Stimulated activated naive CD8-positive, alpha-beta T cell treated with anti-CD3 and anti-CD28 coated beads, Interleukin-15, Interleukin-2, amounts not matched to agents 100 ng/mL and 50 ng/mL, for 24 hours (primary cell): ENCODE measurements around the gene STK17A.
"Not testable (repeated sequence)": the region's sequence is repeated elsewhere in the genome, so short reads cannot be mapped to it uniquely, and the experiment has no call there.

Experiments
- H3K27ac Mint-ChIP-seq: one replicate; pipeline ENCODE4 v1.8.0; 2021; ENCODE audit warnings: mild to moderate bottlenecking, mixed read lengths
- H3K27me3 Mint-ChIP-seq: one replicate; pipeline ENCODE4 v1.8.0; 2021; ENCODE audit warnings: mixed read lengths
- H3K36me3 Mint-ChIP-seq: one replicate; pipeline ENCODE4 v1.8.0; 2021; ENCODE audit warnings: low read depth, mixed read lengths
- H3K4me1 Mint-ChIP-seq: one replicate; pipeline ENCODE4 v1.8.0; 2021; ENCODE audit warnings: low read depth, mixed read lengths
- H3K4me3 Mint-ChIP-seq: one replicate; pipeline ENCODE4 v1.8.0; 2021; ENCODE audit warnings: mild to moderate bottlenecking, mixed read lengths
- H3K9me3 Mint-ChIP-seq: one replicate; pipeline ENCODE4 v1.8.0; 2021; ENCODE audit warnings: mixed read lengths

The STK17A gene

DNA sequence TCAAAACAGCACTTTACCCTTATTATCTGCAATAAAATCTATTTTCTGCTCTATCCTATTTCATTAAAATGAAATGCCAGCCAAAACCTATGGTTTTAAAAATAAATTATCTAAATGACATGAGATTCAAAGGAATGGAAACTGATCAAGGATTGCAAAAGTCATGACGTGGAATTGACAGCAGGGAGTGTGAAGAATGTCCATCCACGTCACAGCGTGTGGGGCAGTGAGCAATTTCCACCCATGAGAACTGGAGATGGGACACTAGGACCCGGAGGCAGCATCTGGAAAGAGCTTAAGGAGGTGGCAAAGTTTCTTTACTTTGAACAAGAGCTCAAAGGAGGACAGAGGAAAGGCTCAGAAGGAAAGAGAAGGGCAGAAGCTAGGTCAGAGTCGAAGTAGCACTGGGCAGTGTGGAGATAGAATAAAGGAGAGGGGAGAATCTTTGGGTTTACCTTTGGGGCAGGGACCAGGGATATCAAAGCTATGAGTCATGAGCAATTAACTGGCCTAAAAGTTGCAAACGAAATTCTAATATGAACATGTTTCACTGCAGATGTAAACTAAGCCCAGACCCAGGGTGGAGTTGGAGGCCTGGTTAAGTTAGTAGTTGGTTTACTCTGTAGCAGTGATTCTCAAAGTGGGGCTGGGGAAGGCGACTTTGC lies 24.9 kb upstream of the STK17A start:
- Mint-ChIP-seq H3K9me3 (no peaks in the 10 kb centered on the region), H3K36me3 (no peaks in the 10 kb centered on the region), H3K27me3 (peaks cover 8% of the 10 kb centered on the region), H3K4me1 (peaks cover 15% of the 10 kb centered on the region), H3K4me3 (no peak overlapping the region), H3K27ac (no peak overlapping the region)

DNA sequence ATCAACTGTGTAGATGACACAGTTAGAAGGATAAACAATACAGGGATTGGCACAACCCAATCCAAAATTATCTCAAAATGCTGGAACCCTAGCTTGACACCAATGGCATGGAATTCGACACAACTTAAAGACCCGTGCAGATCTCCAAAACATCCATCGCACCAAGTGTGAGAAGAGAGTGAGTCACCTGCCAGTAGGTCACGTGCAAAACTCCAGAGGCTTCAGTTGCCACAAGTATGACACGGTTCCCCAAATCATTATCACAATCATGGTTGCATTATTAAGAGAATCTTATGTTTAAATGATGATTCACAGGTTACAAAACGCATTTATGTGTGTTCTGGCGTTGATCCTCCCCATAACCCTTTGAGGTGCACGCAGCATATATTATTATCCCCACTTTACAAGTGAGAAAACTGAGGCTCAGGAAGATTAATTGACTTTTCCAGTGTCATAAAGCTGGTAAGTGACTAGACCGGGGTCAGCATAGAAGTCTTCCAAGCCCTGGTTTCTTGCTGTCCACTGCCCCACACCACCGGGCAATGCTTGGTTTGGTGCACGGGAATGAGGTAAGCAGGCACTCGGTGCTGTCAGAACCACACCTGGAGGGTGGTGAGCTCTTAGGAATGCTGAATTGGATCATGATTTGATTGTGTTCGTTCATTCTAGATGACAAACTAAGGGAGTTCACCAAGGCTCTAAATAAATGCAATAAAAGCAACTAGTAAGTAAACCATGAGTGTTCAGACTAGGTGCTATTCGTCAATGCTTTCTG lies 23.6 kb upstream of the STK17A start:
- peaks cover 11% of the 10 kb centered on the region for H3K27me3 Mint-ChIP-seq
- peaks cover 7% of the 10 kb centered on the region for H3K4me1 Mint-ChIP-seq
- no peak overlapping the region for H3K4me3 Mint-ChIP-seq

DNA sequence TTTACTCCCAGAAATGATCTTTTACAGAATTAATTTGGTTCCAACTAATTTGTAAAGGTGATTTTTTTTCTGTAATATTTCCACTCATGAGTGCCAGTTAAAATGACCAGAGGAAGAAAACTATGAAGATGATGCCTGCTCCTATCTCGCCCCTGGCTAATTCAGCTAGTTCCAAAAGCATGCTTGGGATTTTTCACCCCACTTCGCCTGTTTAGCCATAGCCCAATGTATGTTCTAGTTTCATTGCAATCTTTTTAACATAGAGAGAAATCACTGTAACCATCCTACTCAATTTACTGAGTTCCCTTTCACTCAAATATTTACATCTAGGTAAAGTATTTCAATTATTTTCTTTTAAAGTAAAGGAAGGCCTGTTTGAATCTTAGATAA lies 23.0 kb upstream of the STK17A start:
- Mint-ChIP-seq H3K36me3 (no peaks in the 10 kb centered on the region), H3K27ac (no peak overlapping the region), H3K4me1 (peaks cover under 1% of the 10 kb centered on the region), H3K27me3 (peaks cover 12% of the 10 kb centered on the region), H3K9me3 (no peaks in the 10 kb centered on the region), H3K4me3 (no peak overlapping the region)

More for the DNA sequence above, 23.6 kb upstream of the STK17A start:
- H3K36me3 Mint-ChIP-seq, result no peaks in the 10 kb centered on the region
- H3K9me3 Mint-ChIP-seq, result no peaks in the 10 kb centered on the region
- H3K27ac Mint-ChIP-seq, result no peak overlapping the region

- Mint-ChIP-seq H3K36me3 (no peaks in the 10 kb centered on the region), H3K4me1 (no peaks in the 10 kb centered on the region), H3K27ac (no peak overlapping the region), H3K4me3 (no peak overlapping the region), H3K27me3 (peaks cover 15% of the 10 kb centered on the region), H3K9me3 (no peaks in the 10 kb centered on the region)
Measured at GRCh38 chr7:43560742-43561330, 22.1 kb upstream of the STK17A start.

DNA sequence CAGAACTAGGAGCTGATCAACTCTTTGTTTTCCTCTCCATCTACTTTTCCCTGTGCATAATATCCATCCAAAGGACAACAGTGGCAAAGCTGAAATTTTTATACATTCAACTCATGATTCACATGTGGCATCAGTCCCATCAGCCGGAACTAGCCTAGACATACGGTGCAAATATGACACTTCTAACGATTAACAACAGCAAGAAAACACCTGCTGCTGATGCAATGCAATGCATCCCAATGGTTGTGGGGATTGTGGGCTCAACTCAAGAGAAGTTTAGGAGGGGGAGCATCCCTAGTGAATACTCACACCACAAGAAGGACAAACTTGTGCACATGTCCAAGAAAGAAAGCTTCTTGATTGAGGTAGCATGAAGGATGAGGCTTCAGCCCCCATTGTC lies 20.5 kb upstream of the STK17A start:
- H3K4me3 Mint-ChIP-seq, result no peak overlapping the region
- no peaks in the 10 kb centered on the region for H3K9me3 Mint-ChIP-seq
- H3K27ac Mint-ChIP-seq, result no peak overlapping the region
- H3K36me3 Mint-ChIP-seq, result no peaks in the 10 kb centered on the region
- H3K4me1 Mint-ChIP-seq, result no peaks in the 10 kb centered on the region
- H3K27me3 Mint-ChIP-seq, result peaks cover 15% of the 10 kb centered on the region

GRCh38 chr7:43565786-43566185 lies 17.1 kb upstream of the STK17A start:
- H3K36me3 Mint-ChIP-seq, result no peaks in the 10 kb centered on the region
- H3K27ac Mint-ChIP-seq, result no peak overlapping the region
- peaks cover 15% of the 10 kb centered on the region for H3K27me3 Mint-ChIP-seq
- peaks cover 16% of the 10 kb centered on the region for H3K4me1 Mint-ChIP-seq
- H3K4me3 Mint-ChIP-seq, result no peak overlapping the region
- H3K9me3 Mint-ChIP-seq, result no peaks in the 10 kb centered on the region

DNA sequence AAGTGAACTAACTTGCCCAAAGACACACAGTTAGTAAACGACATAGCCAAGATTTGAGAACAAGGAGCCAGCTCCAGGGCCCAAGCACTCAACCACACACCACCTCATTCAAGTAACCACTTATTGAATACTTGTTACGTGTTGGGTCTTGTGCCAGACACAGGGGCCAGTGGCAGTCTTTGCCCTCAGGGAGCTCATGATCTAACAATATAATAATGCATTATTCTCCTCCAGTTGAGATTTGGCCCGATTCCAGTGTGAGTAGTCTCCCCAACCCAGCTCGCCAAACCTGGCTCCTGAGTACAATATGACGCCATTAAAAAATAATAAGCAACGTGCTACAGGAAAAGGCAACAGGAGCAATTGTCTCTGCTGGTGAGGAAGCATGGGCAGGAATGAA lies 14.4 kb upstream of the STK17A start:
- no peaks in the 10 kb centered on the region for H3K9me3 Mint-ChIP-seq
- no peak overlapping the region for H3K4me3 Mint-ChIP-seq
- peaks cover 34% of the 10 kb centered on the region for H3K4me1 Mint-ChIP-seq
- H3K27me3 Mint-ChIP-seq, result peaks cover 4% of the 10 kb centered on the region
- no peaks in the 10 kb centered on the region for H3K36me3 Mint-ChIP-seq
- H3K27ac Mint-ChIP-seq, result no peak overlapping the region

GRCh38 chr7:43569424-43569823 lies 13.5 kb upstream of the STK17A start:
- Mint-ChIP-seq H3K4me1 (peaks cover 34% of the 10 kb centered on the region), H3K27ac (no peak overlapping the region), H3K36me3 (no peaks in the 10 kb centered on the region), H3K27me3 (peaks cover 4% of the 10 kb centered on the region), H3K4me3 (no peak overlapping the region), H3K9me3 (no peaks in the 10 kb centered on the region)

- H3K27me3 Mint-ChIP-seq, result no peaks in the 10 kb centered on the region
- no peak overlapping the region for H3K4me3 Mint-ChIP-seq
- H3K4me1 Mint-ChIP-seq, result peaks cover 34% of the 10 kb centered on the region
- no peaks in the 10 kb centered on the region for H3K36me3 Mint-ChIP-seq
- peak overlapping the region; percentile 72 for H3K27ac Mint-ChIP-seq
- H3K9me3 Mint-ChIP-seq, result no peaks in the 10 kb centered on the region
Measured at GRCh38 chr7:43570688-43571365, 12.1 kb upstream of the STK17A start.

DNA sequence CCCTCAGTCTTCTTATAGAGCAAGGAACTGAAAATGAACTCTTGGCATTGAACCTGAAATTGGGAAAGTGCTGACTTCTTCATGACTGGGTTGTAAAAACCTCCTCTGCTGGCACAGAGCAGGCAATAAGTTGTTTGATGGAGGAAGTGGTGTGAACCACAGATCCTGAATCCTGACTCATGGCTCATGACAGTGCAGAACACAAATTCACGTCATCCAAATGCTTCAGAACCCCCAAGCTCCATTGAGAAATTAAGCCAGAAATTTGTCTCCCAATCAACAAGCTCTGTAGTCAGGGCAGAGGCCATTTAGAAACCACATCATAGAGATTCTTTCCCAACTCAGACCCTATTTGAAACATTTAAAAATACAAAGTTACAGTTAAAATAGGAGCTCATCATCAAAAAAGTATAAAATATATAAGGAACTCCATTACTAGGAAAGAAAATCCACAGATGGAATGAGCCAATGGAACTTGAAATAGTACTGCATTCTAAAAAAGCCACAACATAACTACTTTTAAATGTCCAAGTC lies 10.3 kb upstream of the STK17A start:
- peak overlapping the region; percentile 26 for H3K4me3 Mint-ChIP-seq

GRCh38 chr7:43573832-43574231 lies 9.1 kb upstream of the STK17A start:
- not testable (repeated sequence) for H3K4me3 Mint-ChIP-seq, H3K36me3 Mint-ChIP-seq, H3K9me3 Mint-ChIP-seq, H3K27me3 Mint-ChIP-seq, H3K27ac Mint-ChIP-seq
- H3K4me1 Mint-ChIP-seq, result peaks cover 31% of the 10 kb centered on the region

More for the DNA sequence above, 10.3 kb upstream of the STK17A start:
- no peaks in the 10 kb centered on the region for H3K9me3 Mint-ChIP-seq
- no peaks in the 10 kb centered on the region for H3K27me3 Mint-ChIP-seq
- peaks cover 34% of the 10 kb centered on the region for H3K4me1 Mint-ChIP-seq
- H3K27ac Mint-ChIP-seq, result peak overlapping the region; percentile 21
- H3K36me3 Mint-ChIP-seq, result no peaks in the 10 kb centered on the region

DNA sequence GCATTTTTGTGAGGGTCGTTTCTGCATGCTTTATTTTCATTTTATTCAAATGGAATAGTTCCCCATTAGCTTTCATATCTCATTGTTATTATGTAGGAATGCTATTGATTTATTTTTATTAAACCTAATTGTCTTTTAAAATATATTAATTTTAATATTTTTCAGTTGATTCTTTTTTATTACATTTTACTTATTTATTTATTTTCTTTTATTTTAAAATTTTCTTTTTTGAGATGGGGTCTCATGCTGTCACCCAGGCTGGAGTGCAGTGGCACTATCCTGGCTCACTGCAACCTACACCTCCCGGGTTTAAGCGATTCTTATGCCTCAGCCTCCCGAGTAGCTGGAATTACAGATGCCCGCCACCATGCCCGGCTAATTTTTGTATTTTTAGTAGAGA lies 7.4 kb upstream of the STK17A start:
- Mint-ChIP-seq H3K9me3 (no peaks in the 10 kb centered on the region), H3K4me3 (no peak overlapping the region), H3K4me1 (peaks cover 21% of the 10 kb centered on the region), H3K27me3 (no peaks in the 10 kb centered on the region), H3K36me3 (no peaks in the 10 kb centered on the region), H3K27ac (no peak overlapping the region)

GRCh38 chr7:43576241-43576640 lies 6.7 kb upstream of the STK17A start:
- Mint-ChIP-seq H3K27ac (no peak overlapping the region), H3K4me3 (no peak overlapping the region), H3K4me1 (peaks cover 14% of the 10 kb centered on the region), H3K9me3 (no peaks in the 10 kb centered on the region), H3K36me3 (no peaks in the 10 kb centered on the region), H3K27me3 (peaks cover 6% of the 10 kb centered on the region)

DNA sequence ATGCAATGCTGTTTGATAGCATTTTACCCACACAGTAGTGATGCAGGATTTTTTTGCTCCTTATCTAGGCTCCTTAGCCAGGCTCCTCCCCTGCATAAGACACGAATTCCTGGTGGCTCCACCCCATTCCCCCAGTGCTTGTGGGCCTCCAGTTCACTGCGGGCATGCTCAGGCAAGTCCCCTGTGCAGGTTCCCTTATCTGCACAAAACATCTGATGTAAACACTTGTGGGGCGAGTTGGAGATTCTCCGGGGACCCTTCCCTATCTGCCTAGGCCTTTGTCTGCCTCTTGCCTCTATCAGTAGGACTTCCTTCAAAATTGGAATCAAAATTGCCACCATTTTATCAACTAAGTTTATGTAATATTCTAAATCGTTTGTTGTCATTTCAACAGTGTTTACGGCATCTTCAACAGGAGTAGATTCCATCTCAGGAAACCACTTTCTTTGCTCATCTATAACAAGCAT lies 5.4 kb upstream of the STK17A start:
- Mint-ChIP-seq H3K36me3 (no peaks in the 10 kb centered on the region), H3K4me3 (no peak overlapping the region), H3K27ac (no peak overlapping the region), H3K9me3 (no peaks in the 10 kb centered on the region), H3K27me3 (peaks cover 15% of the 10 kb centered on the region), H3K4me1 (peaks cover 12% of the 10 kb centered on the region)
